Large intestine (tissue), 3 donors: ENCODE data around the gene SHANK3. TPM values are rescaled to one million over a fixed set of nuclear protein-coding genes. Genes with fewer than 3 reads are reported as not detected.

Experiments used
- DNase-seq, 2 donors: peaks; one replicate each; pipeline versions ENCODE4 v3.0.0 to v3.0.0-alpha.2; 2013
- H3K27ac ChIP-seq: one replicate; pipeline ENCODE4 v1.5.1; 2013; ENCODE audit warnings: low read length
- H3K27me3 ChIP-seq: 2 replicates; pipeline ENCODE4 v1.6.1; 2013; ENCODE audit warnings: low read length; ENCODE audit not compliant: control insufficient read depth, insufficient read depth
- H3K36me3 ChIP-seq: 2 replicates; pipeline ENCODE4 v1.6.1; 2013; ENCODE audit warnings: low read length; ENCODE audit not compliant: control insufficient read depth, insufficient read depth
- H3K4me1 ChIP-seq: one replicate; pipeline ENCODE4 v1.6.1; 2013; ENCODE audit warnings: low read length; ENCODE audit not compliant: control insufficient read depth, insufficient read depth
- H3K4me3 ChIP-seq: one replicate; pipeline ENCODE4 v1.5.1; 2013; ENCODE audit warnings: low read length
- H3K9me3 ChIP-seq: one replicate; pipeline ENCODE4 v1.6.1; 2013; ENCODE audit warnings: mild to moderate bottlenecking, low read depth, low read length, moderate library complexity; ENCODE audit not compliant: control insufficient read depth
- WGBS: methylation state at CpG from one replicate; pipeline ENCODE4 v1.1.5; 2013; ENCODE audit warnings: low lambda C conversion rate; ENCODE audit not compliant: insufficient coverage; 5-methylcytosine and 5-hydroxymethylcytosine counted together
- polyA plus RNA-seq: library from polyadenylated mRNA; unstranded; fragments of 120-200 nt; gene quantifications from one replicate; pipeline ENCODE4 v1.2.1, GENCODE V29; 2013

Gene SHANK3
- polyA plus RNA-seq, 1 donor, result 16.7 TPM

GRCh38 chr22:50705851-50706351 is 33.3 kb downstream of the SHANK3 start:
- Histone ChIP-seq H3K36me3 (peaks cover 61% of the 10 kb centered on the region), H3K4me1 (peaks cover 17% of the 10 kb centered on the region)
- WGBS, result no CpG with 5 or more reads among the region's 27 CpGs

GRCh38 chr22:50706481-50707125 is 34.0 kb downstream of the SHANK3 start:
- DNase-seq, result no peak
- no peak overlapping the region for H3K4me3 ChIP-seq
- WGBS, result no CpG with 5 or more reads among the region's 14 CpGs
- H3K27me3 ChIP-seq, result no peaks in the 10 kb centered on the region
- peaks cover 9% of the 10 kb centered on the region for H3K9me3 ChIP-seq
- peaks cover 62% of the 10 kb centered on the region for H3K36me3 ChIP-seq
- peaks cover 10% of the 10 kb centered on the region for H3K4me1 ChIP-seq
- no peak overlapping the region for H3K27ac ChIP-seq

More at GRCh38 chr22:50705851-50706351, 33.3 kb downstream of the SHANK3 start:
- no peak for DNase-seq
- Histone ChIP-seq H3K4me3 (no peak overlapping the region), H3K27ac (no peak overlapping the region), H3K9me3 (peaks cover 6% of the 10 kb centered on the region), H3K27me3 (no peaks in the 10 kb centered on the region)

- H3K36me3 ChIP-seq, result peaks cover 50% of the 10 kb centered on the region
- no peak overlapping the region for H3K27ac ChIP-seq
- no peaks in the 10 kb centered on the region for H3K27me3 ChIP-seq
- H3K4me1 ChIP-seq, result peaks cover 5% of the 10 kb centered on the region
- H3K9me3 ChIP-seq, result peaks cover 9% of the 10 kb centered on the region
- H3K4me3 ChIP-seq, result no peak overlapping the region
- no peak for DNase-seq
- 100% methylated on average over 1 of the region's 3 CpGs for WGBS
Observed at GRCh38 chr22:50708474-50708873, 35.9 kb downstream of the SHANK3 start.

GRCh38 chr22:50708996-50709395 is 36.4 kb downstream of the SHANK3 start:
- Histone ChIP-seq H3K36me3 (peaks cover 47% of the 10 kb centered on the region), H3K9me3 (peaks cover 9% of the 10 kb centered on the region), H3K4me3 (no peak overlapping the region), H3K27me3 (no peaks in the 10 kb centered on the region), H3K27ac (no peak overlapping the region), H3K4me1 (peaks cover 5% of the 10 kb centered on the region)
- no peak for DNase-seq
- WGBS, result no CpG with 5 or more reads among the region's 6 CpGs

GRCh38 chr22:50710221-50710620 is 37.6 kb downstream of the SHANK3 start:
- Histone ChIP-seq H3K27ac (no peak overlapping the region), H3K9me3 (peaks cover 4% of the 10 kb centered on the region), H3K4me1 (peaks cover 1% of the 10 kb centered on the region), H3K4me3 (no peak overlapping the region), H3K36me3 (peaks cover 42% of the 10 kb centered on the region), H3K27me3 (no peaks in the 10 kb centered on the region)
- WGBS, result no CpG with 5 or more reads among the region's 6 CpGs
- DNase-seq, result no peak

GRCh38 chr22:50710886-50711285 is 38.3 kb downstream of the SHANK3 start:
- no peaks in the 10 kb centered on the region for H3K4me1 ChIP-seq
- H3K27ac ChIP-seq, result no peak overlapping the region
- peaks cover 4% of the 10 kb centered on the region for H3K9me3 ChIP-seq
- H3K4me3 ChIP-seq, result no peak overlapping the region
- WGBS, result no CpG with 5 or more reads among the region's 38 CpGs
- DNase-seq, result no peak
- no peaks in the 10 kb centered on the region for H3K27me3 ChIP-seq
- H3K36me3 ChIP-seq, result peaks cover 43% of the 10 kb centered on the region

GRCh38 chr22:50711446-50712340 is 39.1 kb downstream of the SHANK3 start:
- Histone ChIP-seq H3K27me3 (no peaks in the 10 kb centered on the region), H3K27ac (no peak overlapping the region), H3K4me1 (no peaks in the 10 kb centered on the region), H3K4me3 (no peak overlapping the region), H3K36me3 (peaks cover 38% of the 10 kb centered on the region), H3K9me3 (peaks cover 4% of the 10 kb centered on the region)
- WGBS, result no CpG with 5 or more reads among the region's 16 CpGs
- DNase-seq, result no peak

- Histone ChIP-seq H3K9me3 (peaks cover 4% of the 10 kb centered on the region), H3K4me3 (no peak overlapping the region), H3K27ac (no peak overlapping the region), H3K27me3 (no peaks in the 10 kb centered on the region), H3K4me1 (no peaks in the 10 kb centered on the region), H3K36me3 (peaks cover 39% of the 10 kb centered on the region)
- no CpG with 5 or more reads among the region's 9 CpGs for WGBS
- no peak for DNase-seq
Observed at GRCh38 chr22:50712341-50713007, 39.9 kb downstream of the SHANK3 start.

GRCh38 chr22:50713008-50713385 is 40.4 kb downstream of the SHANK3 start:
- no peaks in the 10 kb centered on the region for H3K4me1 ChIP-seq
- peaks cover 4% of the 10 kb centered on the region for H3K9me3 ChIP-seq
- H3K27me3 ChIP-seq, result no peaks in the 10 kb centered on the region
- H3K4me3 ChIP-seq, result no peak overlapping the region
- DNase-seq, result no peak
- H3K36me3 ChIP-seq, result peaks cover 43% of the 10 kb centered on the region
- H3K27ac ChIP-seq, result no peak overlapping the region
- WGBS, result no CpG with 5 or more reads among the region's 13 CpGs

GRCh38 chr22:50713571-50714056 is 41.0 kb downstream of the SHANK3 start:
- DNase-seq, result no peak
- H3K36me3 ChIP-seq, result peaks cover 43% of the 10 kb centered on the region
- H3K27ac ChIP-seq, result no peak overlapping the region
- no peaks in the 10 kb centered on the region for H3K27me3 ChIP-seq
- WGBS, result no CpG with 5 or more reads among the region's 5 CpGs
- H3K9me3 ChIP-seq, result peaks cover 4% of the 10 kb centered on the region
- H3K4me1 ChIP-seq, result no peaks in the 10 kb centered on the region
- no peak overlapping the region for H3K4me3 ChIP-seq
